NCI-H82 (cell line): ENCODE results near the gene STX4.

Experiments
- DNase-seq: peaks from one replicate; lab custom pipeline; 2025; lab: John Stamatoyannopoulos, UW

The STX4 gene

DNA sequence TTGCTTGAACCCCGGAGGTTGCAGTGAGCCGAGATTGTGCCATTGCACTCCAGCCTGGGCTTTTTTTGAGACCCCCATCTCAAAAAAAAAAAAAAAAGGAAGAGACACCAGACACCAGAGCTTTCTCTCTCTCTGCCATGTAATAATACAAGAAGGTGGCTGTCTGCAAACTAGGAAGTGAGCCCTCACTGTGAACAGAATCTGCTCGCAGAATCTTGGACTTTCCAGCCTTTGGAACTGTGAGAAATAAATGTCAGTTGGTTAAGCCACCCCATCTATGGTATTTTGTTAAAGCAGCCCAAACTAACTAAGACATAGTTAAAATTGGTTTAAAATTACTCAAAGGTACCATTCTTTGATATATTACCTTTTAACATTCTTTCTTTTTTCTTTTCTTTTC is 12.8 kb upstream of the STX4 start:
- no peak for DNase-seq

DNA sequence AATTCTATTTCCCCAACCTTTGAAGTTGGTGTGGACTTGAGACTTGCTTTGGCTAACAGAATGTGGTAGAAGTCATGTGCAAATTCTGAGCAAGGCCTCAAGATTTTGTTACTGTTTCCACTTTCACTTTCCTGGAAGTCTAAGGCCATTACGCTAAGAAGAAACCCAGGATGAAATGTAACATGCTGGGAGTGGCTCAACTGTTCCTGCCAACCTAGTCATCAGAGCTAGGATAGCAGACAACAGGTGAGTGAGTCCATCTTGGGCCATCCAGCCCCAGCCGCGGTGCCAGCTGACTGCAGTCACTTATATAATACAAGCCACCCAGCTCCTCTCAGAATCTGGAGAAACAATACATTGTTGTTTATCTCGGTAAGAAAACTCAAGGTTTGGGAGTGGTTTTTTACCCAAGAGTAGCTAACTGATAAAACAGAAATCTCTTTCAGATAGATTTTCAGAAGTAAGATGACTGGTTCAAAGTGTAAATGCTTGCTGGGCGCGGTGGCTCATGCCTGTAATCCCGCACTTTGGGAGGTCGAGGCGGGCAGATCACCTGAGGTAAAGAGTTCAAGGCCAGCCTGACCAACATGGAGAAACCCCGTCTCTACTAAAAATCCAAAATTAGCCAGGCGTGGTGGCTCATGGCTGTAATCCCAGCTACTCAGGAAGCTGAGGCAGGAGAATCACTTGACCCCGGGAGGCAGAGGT is 10.7 kb upstream of the STX4 start:
- DNase-seq, result no peak

DNA sequence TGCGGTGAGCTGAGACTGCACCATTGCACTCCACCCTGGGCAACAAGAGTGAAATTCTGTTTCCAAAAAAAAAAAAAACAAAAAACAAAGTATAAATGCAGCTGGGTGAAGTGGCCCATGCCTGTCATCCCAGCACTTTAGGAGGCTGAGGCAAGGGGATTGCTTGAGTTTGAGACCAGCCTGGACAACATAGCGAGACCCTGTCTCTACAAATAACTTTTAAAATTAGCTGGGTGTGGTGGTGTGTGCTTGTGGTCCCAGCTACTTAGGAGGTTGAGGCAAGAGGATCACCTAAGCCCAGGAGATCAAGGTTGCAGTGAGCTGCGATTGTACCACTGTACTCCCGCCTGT is 10.1 kb upstream of the STX4 start:
- DNase-seq, result no peak

DNA sequence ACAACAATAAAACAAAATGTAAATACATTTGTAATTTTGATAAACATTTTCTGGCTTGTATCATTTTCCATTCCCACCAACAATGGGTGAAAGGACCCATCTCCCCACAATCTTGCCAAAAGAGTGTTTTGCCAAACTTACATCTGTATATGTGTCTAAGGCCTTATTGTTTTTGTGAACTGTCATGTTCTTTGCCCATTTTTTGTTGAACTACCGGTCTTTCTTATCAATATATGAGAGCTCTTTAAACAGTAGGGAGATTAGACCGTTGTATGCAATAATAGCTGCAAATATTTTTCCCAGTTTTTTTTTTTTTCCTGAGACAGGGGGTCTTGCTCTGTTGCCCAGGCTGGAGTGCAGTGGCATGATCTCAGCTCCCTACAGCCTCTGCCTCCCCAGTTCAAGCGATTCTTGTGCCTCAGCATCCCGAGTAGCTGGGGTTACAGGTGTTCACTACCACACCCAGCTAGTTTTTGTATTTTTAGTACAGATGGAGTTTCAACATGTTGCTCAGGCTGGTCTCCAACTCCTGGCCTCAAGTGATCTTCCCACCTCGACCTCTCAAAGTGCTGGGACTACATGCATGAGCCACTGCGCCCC is 9.6 kb upstream of the STX4 start:
- DNase-seq, result no peak

DNA sequence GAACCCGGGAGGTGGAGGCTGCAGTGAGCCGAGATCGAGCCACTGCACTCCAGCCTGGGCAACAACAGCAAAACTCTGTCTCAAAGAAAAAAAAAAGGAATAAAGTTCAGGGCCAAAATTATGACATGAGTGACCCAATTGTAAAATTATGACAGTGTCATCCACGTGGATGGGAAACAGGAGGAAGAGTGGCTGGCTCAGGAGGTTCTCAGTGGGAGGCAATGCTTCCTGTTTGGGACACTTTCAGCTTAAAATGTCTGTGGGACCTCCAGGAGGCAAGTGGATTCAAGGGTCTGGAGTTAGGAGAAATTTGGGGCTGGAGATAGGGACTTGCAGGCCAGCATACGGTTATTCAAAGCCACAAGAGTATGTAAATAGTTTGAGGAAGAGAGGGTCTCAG is 8.0 kb upstream of the STX4 start:
- DNase-seq, result no peak

DNA sequence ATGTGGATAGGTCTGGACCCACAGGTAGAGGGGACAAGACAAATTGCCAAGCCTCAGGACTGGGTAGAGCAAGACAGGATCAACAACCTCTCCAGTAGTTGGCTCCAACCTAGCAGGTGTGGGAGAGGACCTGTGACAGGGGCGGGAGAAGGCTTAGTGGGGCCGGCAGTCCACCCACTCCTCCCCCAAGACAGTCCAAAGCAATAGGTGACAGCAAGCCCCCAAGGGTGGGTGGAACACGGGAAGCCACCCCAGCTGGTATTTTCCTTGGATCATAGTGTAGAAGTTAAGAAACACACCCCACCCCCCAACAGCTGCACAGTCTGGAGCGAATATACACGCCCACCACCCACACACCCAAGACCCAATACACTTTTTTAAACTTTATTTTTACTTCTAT is 4.1 kb upstream of the STX4 start:
- no peak for DNase-seq

DNA sequence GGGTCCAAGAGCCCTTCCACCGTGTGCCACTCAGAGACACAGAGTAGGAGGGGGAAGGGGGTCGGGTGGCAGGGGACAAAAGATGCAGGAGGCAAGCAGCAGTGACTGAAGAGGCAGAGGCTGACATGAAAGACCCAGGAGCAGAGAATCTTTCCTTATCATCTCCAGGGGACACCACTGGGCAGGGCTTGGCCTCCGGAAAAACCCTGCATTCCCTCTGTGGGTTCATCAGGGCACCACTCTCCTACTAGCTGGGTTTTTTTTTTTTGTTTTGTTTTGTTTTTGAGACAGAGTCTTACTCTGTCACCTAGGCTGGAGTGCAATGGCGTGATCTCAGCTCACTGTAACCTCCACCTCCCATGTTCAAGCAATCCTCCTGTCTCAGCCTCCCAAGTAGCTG is 2.1 kb upstream of the STX4 start:
- no peak for DNase-seq

DNA sequence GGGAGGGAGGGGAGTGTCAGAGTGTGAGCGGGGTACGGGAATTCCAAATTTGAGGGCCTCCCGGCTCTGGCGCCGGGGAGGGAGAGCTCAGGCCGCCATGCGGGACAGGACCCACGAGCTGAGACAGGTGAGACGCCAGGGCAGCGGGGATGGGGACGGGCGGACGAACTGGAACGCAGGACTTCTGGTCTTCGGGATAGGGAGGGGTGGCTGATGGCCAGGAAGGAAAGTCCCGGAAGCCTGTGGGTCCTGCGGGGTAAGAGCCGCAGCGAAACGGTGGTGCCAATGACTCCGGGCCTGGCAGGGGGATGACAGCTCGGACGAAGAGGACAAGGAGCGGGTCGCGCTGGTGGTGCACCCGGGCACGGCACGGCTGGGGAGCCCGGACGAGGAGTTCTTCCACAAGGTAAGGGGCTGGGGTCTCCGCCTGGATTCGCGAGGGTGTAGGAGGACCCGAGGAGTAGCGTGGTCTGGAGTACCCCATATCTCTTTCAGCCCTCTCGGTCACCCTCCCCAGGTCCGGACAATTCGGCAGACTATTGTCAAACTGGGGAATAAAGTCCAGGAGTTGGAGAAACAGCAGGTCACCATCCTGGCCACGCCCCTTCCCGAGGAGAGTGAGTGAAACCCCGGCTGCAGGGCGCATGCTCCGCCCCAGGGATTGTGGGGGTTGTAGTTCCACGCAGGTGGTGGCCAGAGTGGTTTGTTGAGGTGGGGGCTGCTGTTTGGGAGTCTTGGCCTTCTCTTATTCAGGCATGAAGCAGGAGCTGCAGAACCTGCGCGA is 543 bp downstream of the STX4 start:
- peak; percentile 89 for DNase-seq

DNA sequence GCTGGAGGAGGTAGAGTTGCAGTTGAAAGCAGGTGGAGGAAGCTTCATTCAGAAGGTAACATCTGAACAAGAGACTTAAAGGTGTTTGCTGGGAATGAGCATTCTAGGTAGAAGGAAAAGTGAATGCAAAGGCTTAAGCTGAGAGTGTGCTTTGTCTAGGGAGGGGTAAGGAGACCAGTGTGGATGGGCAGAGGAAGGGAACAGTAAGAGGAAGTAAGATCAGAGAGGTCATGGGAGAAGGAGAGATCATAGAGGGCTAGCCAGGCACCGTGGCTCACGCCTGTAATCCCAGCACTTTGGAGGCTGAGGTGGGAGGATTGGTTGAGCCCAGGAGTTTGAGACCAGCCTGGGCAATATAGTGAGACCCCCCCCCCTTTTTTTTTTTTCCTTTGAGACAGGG is 3.3 kb downstream of the STX4 start:
- DNase-seq, result no peak

DNA sequence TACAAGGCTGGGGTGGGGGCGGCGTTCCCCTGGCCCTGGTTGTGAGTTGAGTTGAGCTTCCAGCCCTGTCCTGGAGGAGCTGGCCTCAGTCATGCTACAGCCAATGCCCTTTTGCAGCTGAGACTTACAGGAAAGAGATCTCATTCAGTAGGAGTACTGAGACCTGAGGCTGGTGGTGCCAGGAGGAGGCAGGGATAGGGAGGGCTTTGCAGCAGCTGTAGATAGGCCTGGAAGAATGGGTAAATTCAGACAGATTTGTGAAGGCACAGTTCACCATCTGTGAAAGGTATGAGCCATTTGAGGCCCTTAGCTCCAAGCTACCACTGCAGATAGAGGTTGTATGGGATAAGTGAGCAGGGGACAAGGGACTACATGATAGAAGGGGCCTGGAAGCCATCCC is 5.6 kb downstream of the STX4 start:
- no peak for DNase-seq

DNA sequence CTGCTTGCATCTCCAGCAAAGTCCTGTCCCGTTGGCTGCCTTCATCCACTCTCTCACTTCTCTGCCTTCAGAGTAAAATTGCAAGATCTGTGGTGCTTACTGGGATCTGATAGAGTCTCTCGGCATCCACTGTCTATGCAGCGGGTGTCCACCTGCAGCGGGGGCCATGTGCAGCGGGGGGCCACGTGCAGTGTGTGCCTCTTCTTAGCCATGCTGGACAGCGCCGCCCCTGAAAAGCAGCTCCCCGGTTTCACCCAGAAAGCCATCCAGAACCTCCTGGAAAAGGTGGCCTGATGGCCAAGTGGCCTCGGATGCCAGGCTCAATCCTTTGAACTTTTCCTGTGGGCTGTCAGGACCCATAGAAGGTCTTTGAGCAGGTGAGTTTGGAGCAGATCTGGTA is 9.5 kb downstream of the STX4 start:
- no peak for DNase-seq

DNA sequence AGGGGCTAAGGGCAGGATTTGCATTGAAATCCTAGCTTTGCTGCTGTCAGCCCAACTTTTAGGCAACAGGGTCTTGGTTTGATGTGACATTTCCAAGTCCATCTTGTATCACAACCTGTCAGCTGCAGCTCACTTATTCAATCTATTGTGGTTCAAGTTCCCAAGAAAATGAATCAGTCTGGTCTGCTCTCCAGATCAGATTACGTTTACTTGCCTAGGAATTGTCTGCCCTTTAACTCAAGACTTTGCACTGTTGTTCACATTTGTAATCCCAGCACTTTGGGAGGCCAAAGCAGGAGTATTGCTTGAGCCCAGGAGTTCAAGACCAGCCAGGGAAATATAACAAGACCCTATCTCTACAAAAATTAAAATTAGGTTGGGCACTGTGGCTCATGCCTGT is 10.0 kb downstream of the STX4 start:
- no peak for DNase-seq

DNA sequence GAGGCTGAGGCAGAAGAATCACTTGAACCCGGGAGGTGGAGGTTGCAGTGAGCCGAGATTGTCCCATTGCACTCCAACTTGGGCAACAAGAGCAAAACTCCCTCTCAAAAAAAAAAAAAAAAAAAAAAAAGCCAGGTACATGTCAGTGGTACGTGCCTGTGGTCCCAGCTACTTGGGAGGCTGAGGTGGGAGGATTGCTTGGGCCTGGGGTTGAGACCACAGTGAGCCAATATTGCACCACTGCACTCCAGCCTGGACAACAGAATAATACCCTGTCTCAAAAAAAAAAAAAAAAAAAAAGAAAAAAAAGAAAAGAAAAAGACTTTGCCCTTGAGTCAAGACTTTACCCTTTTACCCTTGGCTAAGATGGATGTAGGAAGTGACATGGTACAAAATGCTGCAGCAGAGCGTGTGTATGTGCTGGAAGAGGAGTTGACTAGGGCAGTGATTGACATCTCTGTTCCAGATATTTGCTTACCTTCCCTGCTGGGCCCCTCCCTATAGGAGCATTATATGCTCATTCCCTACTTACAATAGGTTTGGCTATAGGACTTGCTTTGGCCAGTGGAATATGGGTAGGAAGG is 10.6 kb downstream of the STX4 start:
- DNase-seq, result no peak

DNA sequence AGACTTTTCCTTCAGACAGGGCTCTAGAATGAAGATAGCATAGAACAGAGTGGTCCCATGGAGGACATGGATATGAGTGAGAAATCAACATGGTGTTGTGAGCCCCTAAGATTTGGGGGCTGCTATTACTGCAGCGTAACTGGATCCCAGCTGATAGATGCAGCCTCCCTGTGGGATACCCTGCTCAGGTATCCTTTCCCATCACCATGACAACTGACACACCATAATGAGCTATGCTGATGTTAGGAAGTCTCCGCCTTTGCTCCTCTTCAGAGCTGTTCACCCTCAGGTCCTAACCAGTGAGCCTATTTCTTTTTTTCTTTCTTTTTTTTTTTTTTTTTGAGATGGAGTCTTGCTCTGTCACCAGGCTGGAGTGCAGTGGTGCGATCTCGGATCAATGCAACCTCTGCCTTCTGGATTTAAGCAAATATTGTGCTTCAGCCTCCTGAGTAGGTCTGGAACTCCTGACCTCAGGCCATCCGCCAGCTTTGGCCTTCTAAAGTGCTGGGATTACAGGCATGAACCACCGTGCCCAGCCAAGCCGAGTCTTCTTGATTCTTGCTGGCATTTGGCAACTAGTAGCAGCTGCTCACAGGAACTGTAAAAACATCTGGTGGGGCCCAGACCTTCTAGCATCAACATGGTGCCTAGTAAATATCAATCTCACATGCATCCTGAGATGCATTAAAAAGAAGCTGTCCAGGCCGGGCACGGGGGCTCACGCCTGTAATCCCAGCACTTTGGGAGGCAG is 17.1 kb downstream of the STX4 start:
- DNase-seq, result no peak

DNA sequence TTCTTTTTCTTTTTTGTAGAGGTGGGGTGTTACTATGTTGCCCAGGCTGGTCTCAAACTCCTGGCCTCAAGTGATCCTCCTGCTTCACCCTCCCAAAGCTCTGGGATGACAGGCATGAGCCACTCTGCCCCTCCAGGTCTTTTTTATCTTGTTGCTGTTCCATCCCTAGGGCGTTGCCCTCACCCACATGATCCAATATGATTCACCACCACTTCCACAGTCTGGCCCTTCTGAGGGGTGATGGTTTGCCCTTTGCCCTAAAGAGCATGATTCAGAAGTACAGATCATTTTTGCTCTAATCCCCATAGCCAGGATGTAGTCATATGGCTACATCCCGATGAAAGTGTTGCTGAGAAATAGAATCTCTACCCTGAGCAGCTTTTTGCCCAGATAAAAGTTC is 18.8 kb downstream of the STX4 start:
- no peak for DNase-seq

DNA sequence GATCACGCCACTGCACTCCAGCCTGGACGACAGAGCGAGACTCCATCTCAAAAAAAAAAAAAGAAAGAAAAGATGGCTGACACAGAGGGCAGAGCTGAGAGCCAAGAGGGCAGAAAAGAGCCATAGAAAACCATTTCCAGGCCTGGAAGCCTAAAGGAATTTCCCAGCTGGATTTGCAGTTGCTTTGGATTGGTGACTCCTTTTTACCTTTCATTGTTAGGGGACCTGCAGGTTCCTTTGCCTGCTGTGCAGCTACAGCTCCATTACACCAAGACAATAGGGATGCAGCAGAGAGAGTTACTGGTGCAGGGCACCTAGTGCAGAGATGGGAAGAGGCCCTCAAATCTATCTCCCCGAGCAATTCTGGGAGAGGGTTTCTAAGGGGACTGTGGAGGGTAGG is 22.3 kb downstream of the STX4 start:
- no peak for DNase-seq

DNA sequence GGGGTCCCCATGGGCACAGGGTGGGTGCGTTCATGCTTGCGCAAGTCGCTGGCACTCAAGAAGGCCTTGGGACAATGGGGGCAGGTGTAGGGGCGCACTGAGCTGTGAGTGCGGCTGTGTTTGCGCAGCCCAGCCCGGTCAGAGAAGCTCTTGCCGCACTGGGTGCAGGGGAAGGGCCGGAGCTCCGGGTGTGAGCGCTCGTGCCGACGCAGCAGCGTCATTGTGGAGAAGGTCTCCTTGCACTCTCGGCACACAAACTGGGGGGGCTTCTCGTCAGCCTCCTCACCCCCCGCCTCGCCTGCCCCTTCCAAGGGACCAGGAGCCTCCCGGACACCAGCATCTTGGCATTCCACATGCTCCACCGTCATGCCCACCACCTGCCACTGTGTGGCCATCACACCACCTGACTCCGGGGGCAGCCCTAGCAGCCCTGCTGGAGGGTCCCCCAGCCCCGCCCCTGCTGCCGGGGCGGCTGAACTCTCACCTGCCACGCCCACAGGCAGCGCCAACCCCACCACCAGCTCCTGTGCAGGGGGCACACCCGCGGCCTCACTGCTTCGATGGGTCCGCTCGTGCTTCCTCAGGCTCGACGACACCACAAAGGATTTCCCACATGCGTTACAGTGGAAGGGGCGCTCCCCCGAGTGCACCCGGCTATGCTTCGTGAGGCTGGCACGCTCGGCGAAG is 27.9 kb downstream of the STX4 start:
- no peak for DNase-seq

DNA sequence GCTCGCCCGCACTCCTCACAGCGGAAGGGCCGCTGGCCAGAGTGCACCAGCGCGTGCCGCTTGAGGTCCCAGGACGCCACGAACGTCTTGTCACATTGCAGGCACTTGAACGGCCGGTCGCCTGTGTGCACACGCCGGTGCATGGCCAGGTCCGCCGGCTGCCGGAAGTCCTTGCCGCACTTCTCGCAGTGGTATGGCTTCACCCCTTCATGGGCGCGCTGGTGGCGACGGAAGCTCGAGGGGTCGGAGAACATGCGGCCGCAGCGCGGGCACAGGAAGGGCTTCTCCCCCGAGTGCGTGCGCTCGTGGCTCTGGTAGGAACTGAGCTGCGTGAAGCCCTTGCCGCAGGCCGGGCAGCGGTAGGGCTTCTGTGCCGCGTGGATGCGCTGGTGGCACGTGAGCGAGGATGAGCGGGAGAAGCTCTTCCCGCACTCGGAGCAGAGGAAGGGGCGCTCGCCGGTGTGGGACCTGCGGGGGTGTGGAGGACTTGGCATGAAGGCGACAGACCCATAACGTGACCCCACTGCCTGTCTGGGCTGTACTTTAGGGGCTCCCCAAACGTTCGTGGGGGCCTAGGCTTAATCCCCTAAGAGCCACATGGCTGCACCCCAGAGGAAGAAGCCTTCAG is 28.6 kb downstream of the STX4 start:
- DNase-seq, result no peak

DNA sequence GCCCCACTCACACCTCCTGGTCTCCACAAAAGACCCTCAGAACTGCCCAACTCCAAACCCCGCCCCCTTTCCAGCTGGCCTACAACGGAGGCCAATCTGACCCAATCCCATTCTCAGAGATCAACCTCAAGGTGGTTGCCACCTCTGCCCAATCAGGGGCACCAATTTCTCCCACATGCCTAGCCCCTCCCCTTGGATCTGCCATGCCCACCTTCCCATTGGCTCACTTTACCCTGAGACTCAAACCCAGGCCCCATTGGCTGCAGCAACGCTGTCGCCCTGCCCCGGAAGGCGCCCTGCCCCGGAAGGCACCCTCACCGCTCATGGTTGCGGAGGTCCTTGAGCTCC is 30.1 kb downstream of the STX4 start:
- DNase-seq, result no peak

DNA sequence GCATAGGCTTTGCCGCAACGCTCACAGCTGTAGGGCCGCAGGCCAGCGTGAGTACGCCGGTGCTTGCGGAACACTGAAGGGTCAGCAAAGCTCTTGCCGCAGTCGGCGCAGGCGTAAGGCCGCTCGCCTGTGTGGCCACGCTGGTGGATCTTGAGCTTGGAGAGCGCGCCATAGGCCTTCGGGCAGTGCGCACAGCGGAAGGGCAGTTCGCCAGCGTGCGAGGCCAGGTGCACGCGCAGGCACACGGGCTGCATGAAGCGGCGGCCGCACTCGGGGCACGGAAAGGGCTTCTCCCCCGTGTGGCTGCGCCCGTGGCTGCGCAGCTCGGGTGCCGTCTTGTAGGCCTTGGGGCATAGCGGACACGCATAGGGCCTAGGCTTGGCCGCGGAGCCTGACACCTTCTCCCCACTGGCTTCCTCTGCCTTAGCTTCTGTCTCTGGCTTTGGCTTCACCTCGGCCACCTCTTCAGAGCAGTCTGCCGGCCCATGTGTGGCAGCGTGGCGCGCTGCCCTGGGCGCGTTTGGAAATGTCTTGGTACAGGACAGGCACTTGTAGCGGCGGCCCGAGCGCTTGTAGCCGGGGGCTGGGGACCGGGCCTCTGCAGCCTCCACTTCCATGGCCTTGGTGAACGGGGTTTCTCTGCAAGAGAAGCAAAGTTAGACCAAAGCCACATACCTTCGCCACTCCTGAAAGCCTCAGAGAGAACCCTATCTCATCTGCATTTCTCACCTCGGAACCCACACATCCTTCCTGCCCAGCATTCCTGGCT is 30.7 kb downstream of the STX4 start:
- DNase-seq, result no peak
